ENCODE results near the gene BBLN.

The BBLN gene

DNA sequence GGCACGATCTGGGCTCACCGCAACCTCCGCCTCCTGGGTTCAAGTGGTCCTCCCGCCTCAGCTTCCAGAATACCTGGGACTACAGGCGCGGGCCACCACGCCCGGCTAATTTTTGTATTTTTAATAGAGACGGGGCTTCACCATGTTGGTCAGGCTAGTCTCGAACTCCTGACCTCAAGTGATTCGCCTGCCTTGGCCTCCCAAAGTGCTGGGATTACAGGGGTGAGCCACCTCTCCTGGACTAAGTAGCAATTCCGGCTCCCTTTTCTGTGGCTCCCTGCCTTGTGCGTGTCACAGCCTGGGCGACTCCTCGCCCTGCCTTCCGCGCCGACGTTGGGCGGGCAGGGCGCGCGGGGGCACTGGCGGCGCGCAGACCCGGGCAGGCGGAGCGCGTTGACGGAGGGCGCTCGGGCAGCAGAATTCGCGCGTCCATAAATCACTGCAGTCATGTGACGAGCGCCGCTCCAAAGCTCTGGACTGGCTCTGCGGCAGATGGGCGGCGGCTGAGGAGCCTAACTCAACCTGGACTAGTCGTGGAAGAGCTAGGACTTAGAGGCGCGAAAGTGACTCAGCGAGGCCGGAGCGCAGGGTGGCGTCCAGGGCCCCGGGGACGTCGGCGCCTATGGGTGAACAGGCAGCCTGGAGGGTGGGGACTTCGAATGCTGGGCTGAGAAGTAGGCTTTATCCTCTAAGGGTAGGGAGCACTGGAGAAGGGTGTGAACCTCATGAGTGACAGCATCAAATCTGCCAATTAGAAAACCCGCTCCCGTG lies 32.7 kb downstream of the BBLN start:
- no peak for DNase-seq

DNA sequence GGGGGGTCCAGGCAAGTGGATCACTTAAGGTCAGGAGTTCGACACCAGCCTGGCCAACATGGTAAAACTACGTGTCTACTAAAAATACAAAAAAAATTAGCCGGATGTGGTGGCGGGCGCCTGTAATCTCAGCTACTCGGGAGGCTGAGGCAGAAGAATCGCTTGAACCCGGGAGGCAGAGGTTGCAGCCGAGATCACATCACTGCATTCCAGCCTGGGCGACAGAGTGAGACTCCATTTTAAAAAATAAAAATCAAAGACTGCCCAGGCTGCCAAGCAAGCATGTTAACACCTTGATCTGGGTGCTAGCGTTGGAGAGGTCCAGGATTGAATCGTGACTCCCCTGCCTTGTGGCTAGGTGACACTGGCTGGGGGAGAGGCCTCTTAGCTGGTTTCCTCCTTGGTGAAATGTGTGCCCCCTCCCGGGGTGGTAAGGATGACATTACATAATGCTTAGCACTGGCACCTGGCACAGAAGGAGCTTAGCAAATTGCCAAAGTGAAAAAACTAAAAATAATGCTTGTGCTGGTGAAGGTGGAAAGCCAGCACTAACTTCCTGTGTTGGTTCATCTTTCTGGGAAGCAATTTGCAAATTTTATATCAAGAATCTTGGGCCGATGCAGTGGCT lies 33.5 kb downstream of the BBLN start:
- no peak for DNase-seq

DNA sequence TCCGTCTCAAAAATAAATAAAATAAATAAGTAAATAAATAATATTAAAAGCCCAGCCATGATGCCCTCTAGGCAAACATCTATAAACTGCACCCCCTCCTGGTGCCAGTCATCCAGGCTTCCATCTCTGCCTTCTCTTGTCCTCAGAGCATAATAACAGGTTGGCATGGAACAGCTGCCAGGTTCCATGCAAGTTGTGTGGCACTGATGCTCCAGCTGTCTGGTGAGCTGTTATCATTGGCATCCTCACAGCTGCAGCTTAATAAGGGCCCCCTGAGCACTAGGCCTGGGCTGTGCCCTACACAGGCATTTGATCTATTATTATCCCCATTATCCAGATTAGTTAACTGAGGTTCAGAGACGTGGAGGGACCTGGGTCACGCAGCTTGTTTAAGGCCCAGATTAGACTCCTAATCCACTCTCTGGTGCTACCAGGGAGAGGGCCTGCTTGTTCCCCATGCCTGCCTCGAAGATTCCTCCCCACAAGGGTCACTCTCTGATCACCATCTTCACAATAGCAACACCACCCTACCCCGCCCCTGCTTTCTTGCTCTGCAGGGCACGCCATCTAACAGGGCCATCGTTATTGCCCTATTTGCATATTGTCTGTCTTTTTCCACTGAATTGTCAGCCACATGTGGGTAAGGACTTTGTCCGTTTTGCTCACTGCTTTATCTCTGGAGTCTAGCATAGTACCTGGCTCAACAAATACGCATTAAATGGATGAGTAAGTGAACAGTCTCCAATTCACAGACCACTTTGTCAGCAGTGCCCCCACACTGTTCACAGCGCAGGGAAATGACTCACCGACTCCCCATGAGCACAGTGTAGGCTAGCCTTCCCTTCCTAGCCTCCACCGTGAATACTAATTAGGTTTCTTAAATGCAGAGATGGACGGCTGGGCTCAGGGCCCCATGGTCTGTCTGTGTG lies 41.6 kb downstream of the BBLN start:
- DNase-seq = no peak

- no peak for DNase-seq
Measured at GRCh38 chr9:128202648-128203023, 42.6 kb downstream of the BBLN start.

DNA sequence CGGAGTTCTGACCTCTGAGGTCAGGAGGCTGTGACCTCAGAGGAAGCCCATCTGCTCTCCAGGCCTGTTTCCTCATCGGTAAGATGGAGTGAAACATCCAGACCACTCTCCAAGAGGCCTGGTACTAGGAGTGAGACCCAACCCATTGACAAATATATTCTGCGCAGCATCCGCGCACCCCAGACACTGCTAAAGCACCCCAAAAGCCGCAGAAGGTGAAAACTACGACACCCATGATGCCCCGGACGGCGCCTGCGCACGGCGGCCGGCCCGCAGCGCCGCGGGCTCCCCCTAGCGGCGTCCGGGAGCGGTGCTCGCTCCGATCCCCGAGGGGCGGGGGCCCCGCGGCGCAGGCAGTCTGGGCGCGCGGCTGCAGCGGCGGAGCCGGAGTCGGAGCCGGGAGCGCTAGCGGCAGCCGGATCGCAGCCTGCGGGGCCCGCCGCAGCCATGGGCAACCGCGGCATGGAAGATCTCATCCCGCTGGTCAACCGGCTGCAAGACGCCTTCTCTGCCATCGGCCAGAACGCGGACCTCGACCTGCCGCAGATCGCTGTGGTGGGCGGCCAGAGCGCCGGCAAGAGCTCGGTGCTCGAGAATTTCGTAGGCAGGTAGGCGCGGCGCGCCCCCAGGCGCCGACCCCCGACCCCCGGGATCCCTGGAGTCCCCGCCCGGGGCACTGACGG lies 43.1 kb downstream of the BBLN start, which contains the start of gene DNM1:
Gene DNM1, plus strand, starts transcription at position 356 of the 683 bp plus-strand sequence. Its CDS starts 92 bp downstream, at position 448.
- DNase-seq = peak; percentile 79

GRCh38 chr9:128203707-128204551 lies 43.9 kb downstream of the BBLN start:
- no peak for DNase-seq

GRCh38 chr9:128204858-128205257 lies 44.8 kb downstream of the BBLN start:
- DNase-seq = no peak

- DNase-seq = no peak
Measured at GRCh38 chr9:128205296-128205944, 45.4 kb downstream of the BBLN start.

GRCh38 chr9:128206484-128206883 lies 46.4 kb downstream of the BBLN start:
- no peak for DNase-seq

DNA sequence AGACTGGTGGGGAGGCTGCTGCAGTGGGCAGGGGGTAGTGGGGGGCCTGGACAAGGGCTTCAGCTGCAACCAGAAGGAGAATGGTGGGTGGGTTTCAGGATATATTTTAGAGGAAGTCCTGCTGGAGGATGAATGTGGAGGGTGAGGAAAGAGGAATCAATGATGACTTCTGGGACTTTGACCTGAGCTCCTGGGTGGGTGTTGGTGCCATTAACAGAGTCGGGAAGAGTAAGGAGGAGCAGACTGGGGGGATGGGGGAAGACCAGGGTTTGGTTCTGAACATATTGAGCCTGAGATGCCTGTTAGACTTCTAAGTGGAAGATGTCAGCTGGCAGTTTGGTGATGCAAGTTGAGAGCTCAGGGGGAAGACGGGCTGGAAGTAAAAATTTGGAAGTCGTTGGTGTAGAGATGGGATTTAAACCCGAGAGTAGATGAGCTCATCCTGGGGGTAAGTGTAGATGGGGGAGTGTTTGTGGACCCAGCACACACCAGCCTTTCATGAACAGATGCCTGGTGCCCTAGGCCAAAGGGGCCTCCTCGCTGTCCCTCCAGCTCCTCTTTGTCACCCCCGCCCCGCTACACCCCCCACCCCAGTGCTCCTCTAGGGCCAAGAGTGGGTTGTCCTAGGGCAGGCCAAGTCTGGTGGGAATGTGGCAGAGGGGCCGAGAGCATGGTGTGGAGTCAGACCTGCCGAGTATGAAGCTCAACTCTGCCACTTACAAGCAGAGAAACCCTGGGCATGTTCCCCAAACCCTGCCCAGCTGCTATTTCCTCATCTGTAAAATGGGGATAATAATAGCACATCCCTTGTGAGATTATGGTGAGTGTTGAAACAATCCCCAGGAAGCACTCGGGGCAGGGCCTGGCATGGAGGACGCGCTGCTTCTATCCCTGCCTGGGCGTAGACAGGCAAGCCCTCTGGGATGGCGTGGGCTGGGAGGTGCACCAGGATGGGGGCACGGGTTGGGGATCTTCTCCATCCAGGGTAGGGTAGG lies 47.1 kb downstream of the BBLN start:
- no peak for DNase-seq

GRCh38 chr9:128208386-128208785 lies 48.3 kb downstream of the BBLN start:
- no peak for DNase-seq

- DNase-seq = no peak
Measured at GRCh38 chr9:128208946-128209669, 49.0 kb downstream of the BBLN start.

DNA sequence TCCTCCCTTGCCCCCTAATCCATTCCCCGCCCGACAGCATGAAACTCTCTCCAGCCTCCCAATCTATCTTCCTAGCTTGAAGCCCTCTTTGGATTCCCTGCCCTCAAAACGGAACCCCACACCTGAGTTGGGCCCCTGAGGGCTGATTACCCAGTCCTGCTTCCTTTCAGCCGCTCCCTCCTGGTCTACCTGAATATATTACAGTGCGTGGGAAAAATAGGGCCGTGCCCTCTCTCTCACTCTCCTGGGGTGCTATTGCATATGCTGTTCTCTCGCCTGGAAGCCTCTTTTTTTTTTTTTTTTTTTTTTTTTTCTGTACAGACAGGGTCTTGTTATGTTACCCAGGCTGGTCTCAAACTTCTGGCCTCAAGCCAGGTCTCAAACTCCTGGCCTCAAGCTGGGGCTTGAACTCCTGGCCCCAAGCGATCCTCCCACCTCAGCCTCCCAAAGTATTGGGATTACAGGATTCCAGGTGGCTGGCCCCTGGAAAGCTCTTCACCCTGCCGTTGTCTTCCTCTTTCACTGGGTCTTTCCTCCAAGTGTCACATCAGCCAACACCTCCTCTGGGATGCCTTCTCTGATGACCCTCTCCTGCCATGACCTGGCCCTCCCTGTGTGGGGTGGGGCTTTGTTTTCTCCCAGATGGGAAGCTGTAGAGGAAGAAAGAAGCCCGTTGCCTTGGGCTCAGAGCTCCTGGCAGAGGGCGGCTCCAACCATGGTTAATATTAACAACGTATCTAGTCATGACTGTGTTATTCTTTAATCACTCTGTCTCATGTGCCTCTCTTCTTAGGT lies 51.3 kb downstream of the BBLN start:
- DNase-seq = no peak

DNA sequence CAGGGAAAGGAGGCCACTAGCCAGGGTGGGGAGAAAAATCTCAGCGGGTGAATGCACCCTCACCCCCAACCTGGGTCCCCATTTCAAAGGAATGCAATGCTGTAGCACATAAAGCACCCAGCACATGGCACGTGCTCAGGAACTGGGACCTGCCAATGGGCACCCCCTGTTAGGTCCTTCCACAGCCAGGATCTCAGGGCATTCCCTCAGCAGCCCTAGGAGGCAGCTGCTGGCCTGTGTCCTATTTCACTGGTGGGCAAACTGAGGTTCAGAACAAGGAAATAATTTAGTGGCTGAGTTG lies 51.9 kb downstream of the BBLN start:
- DNase-seq = no peak
